ENCODE data around the gene ERC2.

DNA sequence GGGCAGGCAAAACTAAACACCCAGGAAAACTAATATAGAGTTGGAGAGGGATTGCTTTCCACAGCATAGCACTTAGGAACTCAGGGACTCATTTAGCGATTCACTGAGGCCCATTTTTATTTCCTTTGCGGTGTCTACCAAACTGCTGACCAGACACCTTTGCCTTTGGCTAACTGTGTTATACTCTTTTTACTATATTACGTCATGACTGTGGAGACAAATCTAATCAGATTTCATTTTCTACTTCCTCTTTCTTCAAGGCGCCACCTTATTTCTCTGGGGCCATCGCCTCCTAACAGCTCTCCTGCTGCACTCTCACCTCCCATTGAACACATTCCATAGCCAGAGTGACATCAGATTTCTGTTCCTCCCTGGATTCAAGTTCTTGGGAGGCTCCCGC is 765.4 kb downstream of the ERC2 start:
- no peak for TF ChIP-seq CTCF (IDR thresholded peaks at IDR 0.05)
- no peak for TF ChIP-seq POLR2A (IDR thresholded peaks at IDR 0.05)

Measured in heart left ventricle (tissue), 13 donors.